H1 (cell line): Measurements from ENCODE around the gene PYGL. TPM values are rescaled to one million over a fixed set of nuclear protein-coding genes. Genes with fewer than 3 reads are reported as not detected.

ENCODE experiments used
- CTCF ChIA-PET: fragments of 300-600 bp; sonication (Branson Sonifier 250); formaldehyde crosslinking; loops from one replicate; lab custom pipeline; 2021; ENCODE audit not compliant: partially characterized antibody; lab: Charles Lee
- POLR2A ChIA-PET: fragments of 300-600 bp; sonication (Branson Sonifier 250); formaldehyde crosslinking; loops from one replicate; lab custom pipeline; 2021; ENCODE audit warnings: inconsistent platforms; ENCODE audit not compliant: partially characterized antibody; lab: Charles Lee
- DNase-seq, 2 experiments: peaks; one replicate each; pipeline versions ENCODE4 v3.0.0 to v3.0.0-alpha.2; 2010 to 2022; ENCODE audit warnings: low spot score in 2 of 2, low read depth in 1 of 2, mixed read lengths in 1 of 2
- FAIRE-seq: peaks from 2 replicates; lab custom pipeline; 2011; peaks lifted over from hg19 to GRCh38; lab: Jason Lieb, UNC
- H2AFZ ChIP-seq: 2 replicates; pipeline ENCODE4 v1.8.1; 2012; ENCODE audit warnings: low read length, inconsistent platforms
- H2AK5ac ChIP-seq: 2 replicates; pipeline ENCODE4 v1.6.1; 2013; ENCODE audit warnings: low read depth, low read length
- H2BK120ac ChIP-seq: replicated peaks from 2 replicates; pipeline ENCODE3; 2013; ENCODE audit warnings: low read depth, low read length, inconsistent platforms
- H2BK12ac ChIP-seq: 2 replicates; pipeline ENCODE4 v1.6.1; 2013; ENCODE audit warnings: low read depth, low read length
- H2BK15ac ChIP-seq: 2 replicates; pipeline ENCODE4 v1.6.1; 2013; ENCODE audit warnings: low read length
- H2BK20ac ChIP-seq: 2 replicates; pipeline ENCODE4 v1.6.1; 2013; ENCODE audit warnings: low read length
- H2BK5ac ChIP-seq: 2 replicates; pipeline ENCODE4 v1.6.1; 2013; ENCODE audit warnings: low read depth, low read length
- H3K14ac ChIP-seq: 2 replicates; pipeline ENCODE4 v1.6.1; 2013; ENCODE audit warnings: inconsistent platforms; ENCODE audit not compliant: insufficient read length
- H3K18ac ChIP-seq: 2 replicates; pipeline ENCODE4 v1.6.1; 2013; ENCODE audit warnings: low read length; ENCODE audit errors: extremely low read depth
- H3K23ac ChIP-seq: 2 replicates; pipeline ENCODE4 v1.6.1; 2013; ENCODE audit warnings: inconsistent platforms; ENCODE audit not compliant: insufficient read length
- H3K23me2 ChIP-seq: 2 replicates; pipeline ENCODE4 v1.6.1; 2013; ENCODE audit warnings: low read depth, low read length
- H3K27ac ChIP-seq: 2 replicates; pipeline ENCODE4 v1.6.1; 2011; ENCODE audit warnings: low read depth, low read length, inconsistent platforms
- H3K27me3 ChIP-seq, 4 experiments: replicated peaks in 1 of 4; 1 replicate in 1 of 4; 2 replicates in 3 of 4; pipeline versions ENCODE4 v1.6.1 to v1.8.1; 2011 to 2013; ENCODE audit warnings: low read length in 3 of 4, mild to moderate bottlenecking in 3 of 4, inconsistent platforms in 2 of 4, mixed read lengths in 2 of 4, moderate library complexity in 1 of 4; ENCODE audit not compliant: control insufficient read depth in 3 of 4, insufficient read depth in 3 of 4; ENCODE audit errors: extremely low read depth in 1 of 4
- H3K36me3 ChIP-seq, 4 experiments: 2 replicates each; pipeline versions ENCODE4 v1.6.1 to v1.8.1; 2011 to 2013; ENCODE audit warnings: mild to moderate bottlenecking in 4 of 4, low read length in 3 of 4, moderate library complexity in 2 of 4, control low read depth in 1 of 4, inconsistent platforms in 1 of 4; ENCODE audit not compliant: insufficient read depth in 4 of 4, control insufficient read depth in 2 of 4
- H3K4ac ChIP-seq: replicated peaks from 2 replicates; pipeline ENCODE3; 2013; ENCODE audit warnings: low read length, low read depth, mixed read lengths, inconsistent platforms; ENCODE audit not compliant: insufficient read length
- H3K4me1 ChIP-seq, 4 experiments: replicated peaks in 1 of 4; 1 replicate in 1 of 4; 2 replicates in 3 of 4; pipeline versions ENCODE4 v1.6.1 to v1.8.1; 2011 to 2013; ENCODE audit warnings: low read length in 3 of 4, inconsistent platforms in 2 of 4, mixed read lengths in 1 of 4; ENCODE audit not compliant: insufficient read depth in 4 of 4, control insufficient read depth in 3 of 4
- H3K4me2 ChIP-seq, 2 experiments: 2 replicates each; pipeline versions ENCODE4 v1.6.1 to v1.8.1; 2011 to 2013; ENCODE audit warnings: low read depth in 2 of 2, low read length in 2 of 2, control low read depth in 1 of 2, inconsistent platforms in 1 of 2, mild to moderate bottlenecking in 1 of 2; ENCODE audit not compliant: insufficient read depth in 1 of 2
- H3K4me3 ChIP-seq, 4 experiments: fragments of 200-600, 300-600 bp in 1 of 4; sonication (generic), shearing (Covaris generic), sonication (Bioruptor Twin) in 1 of 4; 2 replicates each; pipeline versions ENCODE4 v1.5.1 to v1.8.1; 2011 to 2016; ENCODE audit warnings: low read length in 4 of 4, low read depth in 3 of 4, control low read depth in 2 of 4, inconsistent platforms in 2 of 4, mild to moderate bottlenecking in 2 of 4, mixed read lengths in 1 of 4, moderate library complexity in 1 of 4; ENCODE audit not compliant: insufficient read depth in 2 of 4; ENCODE audit errors: extremely low read depth in 1 of 4
- H3K56ac ChIP-seq: replicated peaks from 2 replicates; pipeline ENCODE3; 2013; ENCODE audit warnings: low read depth, mild to moderate bottlenecking, mixed read lengths, low read length, inconsistent platforms; ENCODE audit not compliant: insufficient read length
- H3K79me1 ChIP-seq: 2 replicates; pipeline ENCODE4 v1.6.1; 2013; ENCODE audit warnings: low read depth, low read length, control low read depth
- H3K79me2 ChIP-seq, 2 experiments: 2 replicates each; pipeline versions ENCODE4 v1.6.1 to v1.8.1; 2012 to 2013; ENCODE audit warnings: low read length in 2 of 2, mild to moderate bottlenecking in 2 of 2, inconsistent platforms in 1 of 2; ENCODE audit not compliant: insufficient read depth in 2 of 2, control insufficient read depth in 1 of 2
- H3K9ac ChIP-seq, 4 experiments: replicated peaks in 1 of 4; 1 replicate in 1 of 4; 2 replicates in 3 of 4; pipeline versions ENCODE4 v1.6.1 to v1.8.1; 2011 to 2013; ENCODE audit warnings: low read depth in 3 of 4, low read length in 3 of 4, control low read depth in 2 of 4, mild to moderate bottlenecking in 2 of 4, moderate library complexity in 2 of 4, inconsistent platforms in 1 of 4; ENCODE audit errors: extremely low read depth in 1 of 4
- H3K9me3 ChIP-seq, 2 experiments: 2 replicates each; pipeline versions ENCODE4 v1.6.1 to v1.8.1; 2012 to 2013; ENCODE audit warnings: mild to moderate bottlenecking in 2 of 2, moderate library complexity in 2 of 2, control low read depth in 1 of 2, inconsistent platforms in 1 of 2, low read depth in 1 of 2, low read length in 1 of 2, mixed read lengths in 1 of 2; ENCODE audit not compliant: insufficient read depth in 2 of 2
- H4K20me1 ChIP-seq, 2 experiments: replicated peaks in 1 of 2; 2 replicates each; pipeline versions ENCODE3 to v1.8.1; 2011 to 2013; ENCODE audit warnings: inconsistent platforms in 2 of 2, low read length in 2 of 2, mild to moderate bottlenecking in 1 of 2; ENCODE audit not compliant: insufficient read depth in 2 of 2, control insufficient read depth in 1 of 2
- H4K5ac ChIP-seq: 2 replicates; pipeline ENCODE4 v1.6.1; 2013; ENCODE audit warnings: low read length, low read depth, mixed read lengths, inconsistent platforms; ENCODE audit not compliant: insufficient read length
- H4K8ac ChIP-seq: 2 replicates; pipeline ENCODE4 v1.8.0; 2013; ENCODE audit warnings: mild to moderate bottlenecking, moderate library complexity, low read length, inconsistent platforms; ENCODE audit not compliant: insufficient read depth; ENCODE audit errors: extremely low read depth
- H4K91ac ChIP-seq: replicated peaks from 2 replicates; pipeline ENCODE3; 2013; ENCODE audit warnings: low read length, mixed read lengths, inconsistent platforms; ENCODE audit not compliant: insufficient read length
- BACH1 ChIP-seq: IDR thresholded peaks from 2 replicates; pipeline ENCODE4 v1.6.1; 2012; ENCODE audit warnings: low read length, improper control_type of control experiment
- BRCA1 ChIP-seq: IDR thresholded peaks from 2 replicates; pipeline ENCODE4 v1.6.1; 2012; ENCODE audit warnings: low read depth, low read length, improper control_type of control experiment
- CHD2 ChIP-seq: IDR thresholded peaks from 2 replicates; pipeline ENCODE4 v1.6.1; 2012; ENCODE audit warnings: low read length, improper control_type of control experiment
- CTCF ChIP-seq, 3 experiments: IDR thresholded peaks; 1 replicate in 2 of 3; 2 replicates in 1 of 3; pipeline versions ENCODE4 v1.5.1 to v1.6.1; 2011; ENCODE audit warnings: low read length in 3 of 3, mild to moderate bottlenecking in 3 of 3, inconsistent platforms in 2 of 3, low read depth in 1 of 3, moderate library complexity in 1 of 3; ENCODE audit not compliant: insufficient read depth in 1 of 3; ENCODE audit errors: control extremely low read depth in 1 of 3
- EP300 ChIP-seq, 2 experiments: IDR thresholded peaks; 1 replicate in 1 of 2; 2 replicates in 1 of 2; pipeline ENCODE4 v1.6.1; 2011 to 2012; ENCODE audit warnings: low read depth in 2 of 2, low read length in 2 of 2, mild to moderate bottlenecking in 2 of 2, borderline replicate concordance in 1 of 2, inconsistent platforms in 1 of 2, moderate library complexity in 1 of 2
- HDAC2 ChIP-seq, 2 experiments: fragments of 300-600 bp in 1 of 2; sonication (generic) in 1 of 2; IDR thresholded peaks; 2 replicates each; pipeline ENCODE4 v1.6.1; 2011 to 2012; ENCODE audit warnings: low read depth in 2 of 2, low read length in 2 of 2, mild to moderate bottlenecking in 2 of 2, moderate library complexity in 2 of 2, borderline replicate concordance in 1 of 2, inconsistent platforms in 1 of 2
- HDAC6 ChIP-seq: IDR thresholded peaks from one replicate; pipeline ENCODE4 v1.7.1; 2012; ENCODE audit warnings: low read depth, mild to moderate bottlenecking, inconsistent platforms, low read length, moderate library complexity
- POLR2AphosphoS5 ChIP-seq: IDR thresholded peaks from 2 replicates; pipeline ENCODE4 v1.6.1; 2011; ENCODE audit warnings: low read depth, low read length
- RFX5 ChIP-seq: IDR thresholded peaks from 2 replicates; pipeline ENCODE4 v1.6.1; 2011; ENCODE audit warnings: low read depth, low read length, improper control_type of control experiment, borderline replicate concordance
- SIRT6 ChIP-seq: IDR thresholded peaks from one replicate; pipeline ENCODE4 v1.7.1; 2012; ENCODE audit warnings: low read length, inconsistent platforms
- TEAD4 ChIP-seq: IDR thresholded peaks from 2 replicates; pipeline ENCODE4 v1.6.1; 2012; ENCODE audit warnings: low read depth, low read length, inconsistent platforms, mixed read lengths
- WGBS, 2 experiments: shearing (Covaris generic) in 1 of 2; methylation state at CpG; one replicate each; pipeline versions ENCODE4 v1.1.6 to v1.1.7; 2013 to 2015; ENCODE audit warnings: low lambda C conversion rate in 2 of 2, mixed read lengths in 2 of 2, inconsistent platforms in 1 of 2, low coverage in 1 of 2, missing lambda C conversion rate in 1 of 2; ENCODE audit not compliant: insufficient replicate concordance in 2 of 2, insufficient coverage in 1 of 2, insufficient read length in 1 of 2; ENCODE audit errors: extremely low coverage in 1 of 2, missing lambda C conversion rate in 1 of 2; 5-methylcytosine and 5-hydroxymethylcytosine counted together
- polyA plus RNA-seq, 7 experiments: library from polyadenylated mRNA; depleted of rRNA in 3 of 7; stranded (reverse) in 5 of 7; unstranded in 2 of 7; fragments of >200 nt in 5 of 7; fragments of 200-250 nt in 2 of 7; gene quantifications; 1 replicate in 5 of 7; 2 replicates in 1 of 7; 4 replicates in 1 of 7; pipeline versions ENCODE4 v1.2.1 to v1.2.3, GENCODE V29; 2011 to 2013; ENCODE audit warnings: missing spikeins in 2 of 7, mixed read lengths in 2 of 7
- total RNA-seq: library from RNA; stranded (reverse); fragmentation: NEBNext Ultra II Directional; extraction: Animal tissue kit (Norgen Biotek cat#: 25700); gene quantifications from 2 replicates; pipeline ENCODE4 v1.2.1, GENCODE V29; 2021

The PYGL gene
- total and polyA plus RNA-seq, 2 of the 8 experiments (the other 6 are each of a cell fraction or from before 2014, with no cell fraction given), result 26.1 to 50.5 TPM

- H4K91ac ChIP-seq, result no peak overlapping the region
- no peaks in the 10 kb centered on the region for H3K79me2 ChIP-seq
- H3K27me3 ChIP-seq, result no peaks in the 10 kb centered on the region
- no peak overlapping the region for H3K4ac ChIP-seq
- H3K18ac ChIP-seq, result no peak overlapping the region
- H3K4me3 ChIP-seq, result no peak overlapping the region
- no peak overlapping the region for H2BK5ac ChIP-seq
- DNase-seq, result no peak
- WGBS, 2 experiments, result 36% methylated on average over 2 of the region's 2 CpGs; no CpG with 5 or more reads in 1 of the 2 experiments
- no peak overlapping the region for H2AFZ ChIP-seq
- H3K56ac ChIP-seq, result no peak overlapping the region
- H3K79me1 ChIP-seq, result no peaks in the 10 kb centered on the region
- peaks cover 2 to 13% (median 9%) of the 10 kb centered on the region in 4 experiments; a peak in 4 of 7 replicates for H3K4me1 ChIP-seq
- no peak overlapping the region for H4K8ac ChIP-seq
- no peak overlapping the region for H4K5ac ChIP-seq
- H3K23me2 ChIP-seq, result no peaks in the 10 kb centered on the region
- POLR2A ChIA-PET, result no interaction called here
- CTCF ChIA-PET, result interaction anchor here (0.9 kb wide), 1 partner anchor 76 kb away, joined by 3 read pairs; no protein-coding TSS in a partner anchor
- H2BK15ac ChIP-seq, result no peak overlapping the region
- peak overlapping the region in 1 of 2 experiments; percentile 52; a peak in 2 of 4 replicates for H3K4me2 ChIP-seq
- H3K9ac ChIP-seq, result no peak overlapping the region
- H3K36me3 ChIP-seq, result no peaks in the 10 kb centered on the region
- no peaks in the 10 kb centered on the region for H3K9me3 ChIP-seq
- FAIRE-seq, result no peak
- no peak overlapping the region for H3K27ac ChIP-seq
- H4K20me1 ChIP-seq, result no peaks in the 10 kb centered on the region
- H3K23ac ChIP-seq, result no peak overlapping the region
- no peak overlapping the region for H3K14ac ChIP-seq
- H2AK5ac ChIP-seq, result no peak overlapping the region
- no peak overlapping the region for H2BK120ac ChIP-seq
- H2BK12ac ChIP-seq, result no peak overlapping the region
- H2BK20ac ChIP-seq, result no peak overlapping the region
- no peak for TF ChIP-seq HDAC6
- TF ChIP-seq HDAC2 (IDR thresholded peaks at IDR 0.05; ENCODE audit: borderline replicate concordance in 1 of 2, low read depth in 2 of 2, low read length in 2 of 2), result no peak
- no peak for TF ChIP-seq BACH1
- TF ChIP-seq EP300 (IDR thresholded peaks at IDR 0.05; ENCODE audit: borderline replicate concordance in 1 of 2, low read depth in 2 of 2, low read length in 2 of 2), result no peak
- no peak for TF ChIP-seq POLR2AphosphoS5
- no peak for TF ChIP-seq TEAD4
- no peak for TF ChIP-seq CHD2
- TF ChIP-seq RFX5, result no peak
- TF ChIP-seq SIRT6, result no peak
- TF ChIP-seq CTCF (IDR thresholded peaks at IDR 0.05; ENCODE audit: control extremely low read depth in 1 of 3, insufficient read depth in 1 of 3, low read depth in 1 of 3, low read length in 3 of 3), result no peak
- no peak for TF ChIP-seq BRCA1
Measured at GRCh38 chr14:50984036-50984710, 39.9 kb upstream of the PYGL start.
